HG03064 (cell line): Measurements from ENCODE around the gene ARNT2.

Experiments used
- ATAC-seq: cut with Tn5 transposase; IDR thresholded peaks from one replicate; pipeline ENCODE4 v1.9.1; 2021; ENCODE audit warnings: low read depth; ENCODE audit not compliant: unreplicated experiment

Gene ARNT2

DNA sequence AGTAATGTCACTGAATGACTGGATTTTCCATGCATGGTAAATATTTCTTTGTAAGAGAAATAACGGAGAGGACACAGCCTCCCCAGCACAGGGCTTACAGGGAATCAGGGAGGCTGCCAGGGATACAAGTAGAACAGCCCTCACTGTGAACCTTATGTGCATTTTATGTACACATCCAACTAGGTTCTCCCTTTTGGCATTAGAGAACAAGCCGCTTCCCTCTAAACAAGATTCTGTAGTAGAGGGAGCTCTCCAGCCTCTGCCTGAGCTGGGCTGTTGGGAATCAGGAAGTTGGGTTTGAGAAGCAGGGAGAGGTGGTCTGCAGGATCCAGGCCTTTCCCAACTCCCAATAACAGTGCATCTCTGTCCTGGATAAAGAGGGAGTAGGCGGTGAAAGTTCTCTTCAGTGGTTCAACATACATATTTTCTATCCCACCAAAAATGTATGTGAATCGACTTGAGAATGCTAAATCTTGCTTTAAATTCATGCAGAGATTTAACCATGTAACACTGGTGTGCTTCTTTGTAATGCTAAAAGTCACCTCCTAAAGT is 83.7 kb downstream of the ARNT2 start:
- no peak for ATAC-seq

- no peak for ATAC-seq
Observed at GRCh38 chr15:80489030-80489594, 84.9 kb downstream of the ARNT2 start.

GRCh38 chr15:80490431-80490990 is 86.3 kb downstream of the ARNT2 start:
- ATAC-seq: no peak

DNA sequence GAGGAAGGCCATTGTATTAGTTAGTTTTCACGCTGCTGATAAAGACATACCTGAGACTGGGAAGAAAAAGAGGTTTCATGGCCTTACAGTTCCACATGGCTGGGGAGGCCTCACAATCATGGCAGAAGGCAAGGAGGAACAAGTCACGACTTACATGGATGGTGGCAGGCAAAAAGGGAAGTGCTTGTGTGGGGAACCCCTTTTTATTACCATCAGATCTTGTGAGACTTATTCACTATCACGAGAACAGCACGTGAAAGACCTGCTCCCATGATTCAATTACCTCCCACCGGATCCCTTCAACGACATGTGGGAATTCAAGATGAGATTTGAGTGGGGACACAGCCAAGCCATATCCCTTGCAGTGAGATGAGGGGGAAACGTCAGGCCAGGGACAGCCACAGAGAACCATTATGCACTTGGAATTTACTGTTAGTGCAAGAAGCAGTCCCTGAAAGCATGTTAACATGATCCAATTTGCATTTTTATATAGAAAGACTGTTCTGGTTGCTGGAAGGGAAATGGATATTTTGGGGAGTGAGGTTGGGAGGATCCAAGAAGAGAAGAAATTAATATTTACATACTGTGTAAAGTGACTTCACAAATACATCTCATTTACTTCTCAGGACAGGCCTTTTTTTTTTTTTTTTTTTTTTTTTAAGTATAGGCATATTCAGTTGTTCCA is 87.1 kb downstream of the ARNT2 start:
- no peak for ATAC-seq

DNA sequence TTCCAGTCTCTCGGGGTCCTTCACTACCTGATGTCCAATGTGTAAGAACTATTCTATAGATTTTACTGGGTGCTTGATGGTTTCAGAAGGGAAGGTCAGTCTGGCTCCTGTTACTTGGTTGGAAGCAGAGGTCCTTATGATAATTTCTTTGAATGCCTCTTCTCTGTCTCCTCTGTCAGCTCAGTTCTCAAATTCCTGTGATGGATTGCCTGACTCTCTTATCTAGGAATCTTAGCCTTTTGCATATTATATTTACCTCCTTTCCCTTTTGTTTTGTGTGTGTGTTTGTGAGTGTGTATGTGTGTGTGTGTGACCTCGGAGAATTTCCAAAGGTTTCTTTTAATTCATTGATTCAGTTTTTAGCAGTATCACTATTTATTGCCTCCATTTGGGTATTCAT is 88.2 kb downstream of the ARNT2 start:
- no peak for ATAC-seq

DNA sequence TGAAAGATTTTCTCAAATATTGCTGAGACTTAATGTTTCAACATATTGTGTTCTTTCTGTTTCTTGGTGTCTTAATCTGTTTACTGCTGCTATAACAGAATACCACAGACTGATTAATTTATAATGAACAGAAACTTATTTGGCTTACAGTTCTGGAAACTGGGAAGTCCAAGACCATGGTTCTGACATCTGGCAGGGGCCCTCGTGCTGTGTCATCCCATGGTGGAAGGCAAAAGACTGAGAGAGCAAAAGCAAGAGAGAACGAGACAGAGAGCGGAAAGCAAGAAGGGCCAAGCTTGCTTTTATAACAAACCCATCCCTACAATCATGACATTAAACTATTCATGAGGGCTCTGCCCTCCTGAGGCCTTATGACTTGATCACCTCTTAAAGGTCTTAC is 88.7 kb downstream of the ARNT2 start:
- ATAC-seq: no peak

DNA sequence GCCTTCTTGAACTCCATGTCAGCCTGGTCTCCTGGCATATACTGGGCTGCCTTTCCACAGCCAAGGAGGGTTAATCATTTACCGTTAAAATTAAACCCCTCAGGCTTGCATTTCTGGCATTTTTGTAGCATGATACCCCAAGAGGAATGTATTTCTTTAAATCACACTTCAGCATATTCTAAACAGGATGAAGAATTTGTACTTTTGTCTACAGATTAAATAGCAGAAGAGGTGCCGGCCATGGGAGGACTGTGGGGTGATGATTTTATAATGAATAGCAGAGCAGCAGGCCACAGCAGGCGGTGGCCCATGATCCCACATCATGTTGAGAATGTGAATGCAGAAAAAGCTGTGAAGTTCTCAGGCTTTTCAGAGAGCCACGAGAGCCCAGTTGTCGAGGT is 90.2 kb downstream of the ARNT2 start:
- ATAC-seq: no peak

DNA sequence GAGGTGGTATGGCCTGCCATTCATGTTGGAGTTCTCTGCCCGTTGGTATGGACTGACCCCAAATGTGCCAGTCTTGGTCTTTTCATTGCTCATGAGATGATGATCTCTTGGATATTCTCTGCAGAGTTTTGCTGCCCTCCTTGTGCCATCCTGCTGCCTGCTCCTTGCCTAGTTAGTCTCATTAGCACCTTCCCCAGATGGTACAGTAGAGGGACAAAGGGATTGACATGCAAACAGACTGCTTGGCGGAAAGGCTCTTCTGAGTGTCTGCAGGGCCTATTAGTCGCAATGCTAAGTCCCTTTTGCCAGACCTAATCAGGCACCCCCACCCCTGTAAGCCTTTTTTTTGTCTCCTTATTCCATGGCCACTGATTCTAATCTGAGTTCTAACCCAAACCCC is 90.6 kb downstream of the ARNT2 start:
- ATAC-seq: no peak

GRCh38 chr15:80495401-80495942 is 91.3 kb downstream of the ARNT2 start:
- no peak for ATAC-seq

DNA sequence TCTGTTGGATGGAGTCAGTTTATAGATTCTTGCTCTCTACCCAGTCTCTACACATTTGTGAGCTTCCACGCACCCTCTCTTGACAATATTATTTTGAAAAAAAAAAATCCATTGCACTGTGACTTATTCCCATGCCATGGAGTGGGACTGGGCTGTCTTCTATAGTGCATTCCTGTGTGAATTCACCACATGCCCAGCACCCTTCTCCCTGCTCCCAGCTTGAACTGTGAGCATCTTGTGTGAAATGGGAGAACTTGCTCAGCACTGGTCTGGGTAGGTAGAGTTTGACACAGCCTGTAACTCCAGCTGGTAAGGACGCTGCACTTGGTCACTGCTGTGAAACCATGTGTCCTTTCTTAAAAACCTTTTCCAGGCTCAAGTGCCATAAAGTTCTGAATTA is 91.9 kb downstream of the ARNT2 start:
- ATAC-seq: no peak

DNA sequence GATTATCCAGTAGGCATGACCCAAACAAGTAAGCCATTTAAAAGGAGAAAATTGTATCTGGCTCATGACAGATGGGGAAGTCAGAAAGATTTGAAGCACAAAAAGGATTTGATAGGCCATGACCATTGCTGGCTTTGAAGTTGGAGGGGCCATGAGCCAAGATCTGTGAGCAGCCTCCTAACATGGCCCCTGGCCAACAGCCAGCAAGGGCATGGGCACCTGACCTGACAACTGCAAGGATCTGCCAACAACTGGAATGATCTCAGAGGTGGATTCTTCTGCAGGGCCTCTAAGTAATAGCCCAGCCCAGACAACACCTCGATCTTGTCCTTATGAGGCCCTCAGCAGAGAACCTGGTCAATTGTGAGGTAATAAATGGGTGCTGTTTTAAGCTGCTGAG is 93.0 kb downstream of the ARNT2 start:
- no peak for ATAC-seq

GRCh38 chr15:80498652-80499051 is 94.5 kb downstream of the ARNT2 start:
- no peak for ATAC-seq

- ATAC-seq: no peak
Observed at GRCh38 chr15:80500021-80500420, 95.8 kb downstream of the ARNT2 start.

DNA sequence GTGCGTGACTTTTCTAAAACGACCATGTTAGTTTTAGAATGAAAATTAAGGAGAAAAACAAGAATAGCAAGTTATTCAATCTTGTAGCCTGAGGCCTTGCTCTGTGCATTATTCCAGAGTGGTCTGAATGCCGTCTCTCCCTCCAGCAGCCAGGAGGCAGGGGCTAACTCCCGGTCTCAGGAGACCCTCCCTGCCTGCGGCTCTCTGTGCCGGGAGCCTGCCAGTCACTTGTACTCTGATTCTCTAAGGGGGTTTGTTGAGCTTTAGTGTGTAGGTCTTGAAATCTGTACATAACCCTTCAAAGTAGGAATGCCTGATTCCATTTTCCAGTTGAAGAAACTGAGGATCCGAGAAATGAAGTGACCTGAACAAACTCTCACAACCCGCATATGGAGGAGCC is 97.3 kb downstream of the ARNT2 start:
- no peak for ATAC-seq

GRCh38 chr15:80502782-80503181 is 98.6 kb downstream of the ARNT2 start:
- no peak for ATAC-seq

DNA sequence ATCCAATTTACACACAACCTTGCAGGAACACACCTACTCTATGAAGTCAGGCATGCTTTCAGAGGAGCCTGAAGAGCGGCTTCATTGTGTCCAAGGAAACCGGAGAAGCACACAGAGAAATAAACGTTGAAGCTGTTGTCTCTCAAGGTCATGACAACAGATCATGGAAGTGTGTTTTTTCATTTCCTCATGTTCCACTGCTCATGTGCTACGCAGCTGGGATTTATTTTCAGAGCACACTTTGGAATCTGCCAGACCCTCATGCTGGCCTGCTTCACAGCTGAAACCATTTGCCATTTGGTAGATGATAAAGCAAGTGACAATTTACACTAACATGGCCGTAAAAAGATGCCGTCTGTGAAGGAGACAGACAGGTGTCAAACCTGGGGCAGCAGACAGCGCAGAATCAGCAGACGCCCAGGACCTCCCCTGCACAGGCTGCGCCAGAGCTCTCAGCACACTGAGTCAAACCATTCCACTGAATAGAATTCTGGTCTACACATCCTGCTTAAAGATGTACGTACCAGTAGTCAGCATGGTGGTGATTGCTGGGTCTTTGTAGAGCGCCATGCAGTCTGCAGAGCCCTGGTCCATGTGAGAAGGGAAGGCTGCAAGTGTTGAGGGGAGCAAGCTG is 99.3 kb downstream of the ARNT2 start:
- no peak for ATAC-seq

DNA sequence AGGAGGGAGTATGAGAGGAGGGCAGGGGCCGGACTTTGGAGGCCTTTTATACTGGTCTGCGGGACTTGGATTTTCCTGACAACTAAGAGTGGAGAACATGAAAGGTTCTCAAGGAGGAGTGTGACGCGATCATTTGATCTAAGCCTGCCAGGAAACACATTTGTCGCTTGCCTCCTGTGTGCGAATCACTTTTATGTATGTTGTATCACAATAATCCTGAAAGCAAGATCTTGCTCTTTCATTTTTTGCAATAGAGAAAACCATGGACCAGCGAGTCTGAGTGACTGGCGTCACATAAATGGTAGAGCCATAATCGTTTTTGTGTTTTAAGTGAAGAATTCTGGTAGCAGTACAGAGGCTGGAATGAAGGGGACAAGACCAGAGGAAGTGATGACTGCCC is 100.7 kb downstream of the ARNT2 start:
- ATAC-seq: no peak

DNA sequence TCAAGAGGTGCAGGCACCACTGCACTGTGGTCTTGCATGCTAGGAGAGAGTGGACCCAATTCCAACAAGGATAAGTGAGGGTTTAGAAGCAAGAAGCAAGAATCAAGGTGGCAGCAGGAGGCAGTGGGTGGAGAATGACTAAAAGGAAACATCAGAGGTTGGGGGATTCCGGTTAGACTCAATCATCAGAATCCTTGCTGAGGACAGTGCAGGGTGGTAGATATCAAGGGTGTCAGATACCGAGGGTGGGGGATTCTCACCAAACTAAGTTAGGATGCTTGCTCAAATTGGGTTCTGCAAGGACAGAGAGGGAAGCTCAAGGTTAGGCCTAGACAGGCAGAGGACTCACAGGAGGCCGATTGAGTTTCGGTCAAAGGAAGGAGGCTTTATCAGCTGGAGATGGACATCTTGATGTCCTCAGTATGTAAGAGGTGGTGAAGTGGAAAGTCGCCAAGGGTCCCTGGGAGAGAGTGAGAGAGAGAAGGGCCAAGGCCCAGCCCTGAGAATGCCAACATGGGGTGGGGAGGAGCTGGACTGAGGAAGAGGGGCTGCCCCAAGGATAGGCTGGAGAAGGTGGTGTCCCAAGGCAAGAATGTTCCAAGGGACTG is 102.2 kb downstream of the ARNT2 start:
- ATAC-seq: no peak

- no peak for ATAC-seq
Observed at GRCh38 chr15:80507131-80507530, 102.9 kb downstream of the ARNT2 start.

DNA sequence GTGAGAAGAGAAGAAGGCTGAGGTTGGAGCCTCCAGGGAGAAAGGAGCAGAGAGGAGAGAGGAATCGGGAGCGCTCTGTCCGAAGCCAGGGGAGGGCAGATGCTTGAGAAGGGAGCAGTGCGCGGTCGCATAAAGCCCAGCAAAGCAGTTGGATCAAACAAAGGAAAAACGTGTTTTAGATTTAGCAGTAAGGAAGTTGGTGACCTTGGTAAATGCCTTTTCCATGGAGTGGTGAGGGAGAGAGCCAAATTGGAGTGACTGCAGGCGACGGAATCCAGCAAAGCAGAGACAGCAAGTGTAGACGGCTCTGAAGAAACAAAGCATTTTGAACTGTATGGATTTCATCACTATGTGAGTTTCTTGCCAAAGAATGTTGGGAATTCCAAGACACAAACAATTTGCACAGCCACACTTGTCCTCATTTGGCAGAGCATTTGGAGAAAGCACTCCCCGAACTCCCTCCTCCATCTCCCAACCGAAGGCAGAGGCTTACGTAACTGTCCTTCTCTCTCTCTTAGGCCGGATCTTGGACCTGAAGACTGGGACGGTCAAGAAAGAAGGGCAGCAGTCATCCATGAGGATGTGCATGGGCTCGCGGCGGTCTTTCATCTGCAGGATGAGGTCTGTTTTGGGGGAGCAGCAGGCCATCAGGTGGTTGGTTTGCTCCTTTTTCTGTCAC is 103.6 kb downstream of the ARNT2 start:
- no peak for ATAC-seq
